Testis (tissue), 3 donors: Measurements from ENCODE around the gene ST6GALNAC6. TPM values are rescaled to one million over a fixed set of nuclear protein-coding genes. Genes with fewer than 3 reads are reported as not detected.
A peak's percentile ranks its signal among the peaks of the same experiment; 100 is the strongest.

Experiments
- DNase-seq: peaks from one replicate; pipeline ENCODE4 v3.0.0-alpha.2; 2019
- H3K27ac ChIP-seq, 2 donors: fragments of 200-600 bp; sonication (generic); one replicate each; pipeline ENCODE4 v1.5.1; 2019
- H3K27me3 ChIP-seq: fragments of 200-600 bp; sonication (generic); one replicate; pipeline ENCODE4 v1.5.1; 2019
- H3K36me3 ChIP-seq: fragments of 200-600 bp; sonication (generic); one replicate; pipeline ENCODE4 v1.5.1; 2017; ENCODE audit warnings: low read depth; ENCODE audit errors: missing control alignments
- H3K4me1 ChIP-seq: fragments of 200-600 bp; sonication (generic); one replicate; pipeline ENCODE4 v1.5.1; 2019
- H3K4me3 ChIP-seq, 2 donors: fragments of 200-600 bp; sonication (generic); one replicate each; pipeline ENCODE4 v1.5.1; 2017 to 2019
- H3K9me3 ChIP-seq: fragments of 200-600 bp; sonication (generic); one replicate; pipeline ENCODE4 v1.5.1; 2017
- POLR2A ChIP-seq: fragments of 450-650 bp; IDR thresholded peaks from one replicate; pipeline ENCODE4 v1.6.1; 2017; ENCODE audit warnings: antibody characterized with exemption, mild to moderate bottlenecking, moderate library complexity
- WGBS, 2 donors: methylation state at CpG; one replicate each; pipeline ENCODE4 v1.1.5; 2018; 5-methylcytosine and 5-hydroxymethylcytosine counted together
- intact Hi-C: fragments of 100-400 bp; cut with DNase I; formaldehyde crosslinking; loops from one replicate; pipeline ENCODE4 v1.15.1; 2023; ENCODE audit warnings: low total_unique reads
- polyA plus RNA-seq: library from polyadenylated mRNA; stranded (reverse); fragments of 350-450 nt; fragmentation: Illumina TruSeq; extraction: RNeasy Lipid Tissue Mini Kit (QIAGEN cat#74804); gene quantifications from one replicate; pipeline ENCODE4 v1.2.3, GENCODE V29; 2014; ENCODE audit warnings: low read depth, low replicate concordance; ENCODE audit not compliant: insufficient read depth
- total RNA-seq, 2 donors: library from RNA; depleted of rRNA; stranded (reverse); fragments of >200 nt; gene quantifications; one replicate each; pipeline ENCODE4 v1.2.3, GENCODE V29; 2016
- TF ChIP-seq, protein P1 (sequence below), 3 experiments: fragments of 450-650 bp in 2 of 3; fragments of 200-600 bp in 1 of 3; sonication (generic) in 1 of 3; IDR thresholded peaks; one replicate each; pipeline ENCODE4 v1.5.1; 2016 to 2019; ENCODE audit warnings: antibody characterized with exemption in 3 of 3, mild to moderate bottlenecking in 2 of 3, moderate library complexity in 1 of 3

ST6GALNAC6 gene
- total and polyA plus RNA-seq, 3 donors from 2014 or later, result 43.0 to 70.3 (median 46.3) TPM

DNA sequence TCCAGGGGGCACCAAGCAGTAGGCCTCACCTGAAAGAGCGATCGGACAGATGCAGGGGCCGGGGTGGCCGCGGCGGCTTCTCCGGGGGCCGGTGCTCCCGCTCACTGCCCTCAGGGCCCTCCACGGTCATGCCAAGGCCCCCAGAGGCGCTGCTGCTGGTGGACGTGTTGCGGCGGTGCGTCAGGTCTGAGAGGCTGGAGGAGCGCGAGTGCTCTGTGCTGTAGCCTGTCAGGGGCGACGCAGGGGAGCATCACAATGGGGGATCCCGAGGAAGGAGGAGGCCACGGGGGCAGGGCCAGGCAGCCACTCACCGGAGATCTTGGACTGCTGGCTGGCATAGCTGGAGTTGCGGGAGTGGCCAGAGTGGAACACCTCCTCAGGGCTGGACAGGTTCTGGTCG is 45.9 kb upstream of the ST6GALNAC6 start:
- Histone ChIP-seq H3K27me3 (no peaks in the 10 kb centered on the region), H3K36me3 (peaks cover 5% of the 10 kb centered on the region), H3K9me3 (no peaks in the 10 kb centered on the region), H3K4me3 (no peak overlapping the region), H3K27ac (peak overlapping the region in 1 of 2 donors; percentile 56), H3K4me1 (peaks cover 53% of the 10 kb centered on the region)
- 90 to 92% methylated on average over 22 to 24 of the region's 24 CpGs for WGBS, 2 donors
- intact Hi-C loops, result loop anchor here (5.0 kb wide), 1 partner anchor 87 kb away; no protein-coding TSS in a partner anchor
- DNase-seq, result no peak
- no peak for TF ChIP-seq POLR2A
- TF ChIP-seq, protein P1, sequence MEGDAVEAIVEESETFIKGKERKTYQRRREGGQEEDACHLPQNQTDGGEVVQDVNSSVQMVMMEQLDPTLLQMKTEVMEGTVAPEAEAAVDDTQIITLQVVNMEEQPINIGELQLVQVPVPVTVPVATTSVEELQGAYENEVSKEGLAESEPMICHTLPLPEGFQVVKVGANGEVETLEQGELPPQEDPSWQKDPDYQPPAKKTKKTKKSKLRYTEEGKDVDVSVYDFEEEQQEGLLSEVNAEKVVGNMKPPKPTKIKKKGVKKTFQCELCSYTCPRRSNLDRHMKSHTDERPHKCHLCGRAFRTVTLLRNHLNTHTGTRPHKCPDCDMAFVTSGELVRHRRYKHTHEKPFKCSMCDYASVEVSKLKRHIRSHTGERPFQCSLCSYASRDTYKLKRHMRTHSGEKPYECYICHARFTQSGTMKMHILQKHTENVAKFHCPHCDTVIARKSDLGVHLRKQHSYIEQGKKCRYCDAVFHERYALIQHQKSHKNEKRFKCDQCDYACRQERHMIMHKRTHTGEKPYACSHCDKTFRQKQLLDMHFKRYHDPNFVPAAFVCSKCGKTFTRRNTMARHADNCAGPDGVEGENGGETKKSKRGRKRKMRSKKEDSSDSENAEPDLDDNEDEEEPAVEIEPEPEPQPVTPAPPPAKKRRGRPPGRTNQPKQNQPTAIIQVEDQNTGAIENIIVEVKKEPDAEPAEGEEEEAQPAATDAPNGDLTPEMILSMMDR (IDR thresholded peaks at IDR 0.05), result no peak

GRCh38 chr9:127944586-127945218 is 45.3 kb upstream of the ST6GALNAC6 start:
- H3K4me1 ChIP-seq, result peaks cover 51% of the 10 kb centered on the region
- TF ChIP-seq POLR2A, result no peak
- TF ChIP-seq, protein P1 (IDR thresholded peaks at IDR 0.05), result no peak
- no peaks in the 10 kb centered on the region for H3K27me3 ChIP-seq
- no peaks in the 10 kb centered on the region for H3K9me3 ChIP-seq
- peaks cover 5% of the 10 kb centered on the region for H3K36me3 ChIP-seq
- no peak overlapping the region for H3K4me3 ChIP-seq
- no peak for DNase-seq
- intact Hi-C loops, result loop anchor here (5.0 kb wide), 2 partner anchors 88 to 173 kb away; no protein-coding TSS in a partner anchor
- WGBS, 2 donors, result 91 to 94% methylated on average over 31 to 38 of the region's 38 CpGs
- no peak overlapping the region for H3K27ac ChIP-seq

DNA sequence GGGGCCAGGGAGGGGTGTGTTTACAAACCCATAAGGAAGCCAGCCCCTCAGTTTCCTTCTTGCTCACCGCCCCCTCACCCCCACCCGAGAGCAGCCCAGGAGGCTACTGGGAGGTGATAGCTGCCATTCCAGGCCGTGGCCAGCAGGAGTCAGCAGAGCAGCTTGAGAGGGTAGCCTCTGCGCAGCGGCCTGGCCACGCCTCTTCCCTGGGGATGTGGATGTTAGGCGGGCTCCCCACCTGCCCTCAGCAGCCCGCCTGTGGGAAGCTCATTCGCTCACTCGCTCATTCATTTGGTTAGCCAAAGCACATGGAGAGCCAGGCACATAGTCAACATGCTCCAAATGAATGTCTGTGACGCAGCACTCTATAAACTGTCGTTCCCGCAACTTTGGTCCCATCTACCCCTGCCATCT is 44.3 kb upstream of the ST6GALNAC6 start:
- H3K27ac ChIP-seq, result no peak overlapping the region
- DNase-seq, result peak; percentile 90
- peaks cover 5% of the 10 kb centered on the region for H3K36me3 ChIP-seq
- H3K27me3 ChIP-seq, result no peaks in the 10 kb centered on the region
- intact Hi-C loops, result loop anchor here (5.0 kb wide), 1 partner anchor 174 kb away; no protein-coding TSS in a partner anchor
- peaks cover 44% of the 10 kb centered on the region for H3K4me1 ChIP-seq
- WGBS, 2 donors, result 46 to 49% methylated on average over 13 of the region's 13 CpGs
- no peak overlapping the region for H3K4me3 ChIP-seq
- TF ChIP-seq, protein P1 (IDR thresholded peaks at IDR 0.05), result peak; percentile 78 to 96 (median 87)
- no peak for TF ChIP-seq POLR2A
- no peaks in the 10 kb centered on the region for H3K9me3 ChIP-seq

- Histone ChIP-seq H3K36me3 (peaks cover 5% of the 10 kb centered on the region), H3K27ac (no peak overlapping the region), H3K9me3 (no peaks in the 10 kb centered on the region), H3K4me1 (peaks cover 44% of the 10 kb centered on the region), H3K27me3 (no peaks in the 10 kb centered on the region), H3K4me3 (no peak overlapping the region)
- intact Hi-C loops, result loop anchor here (5.0 kb wide), 1 partner anchor 174 kb away; no protein-coding TSS in a partner anchor
- WGBS, 2 donors, result 91 to 93% methylated on average over 10 to 14 of the region's 14 CpGs
- DNase-seq, result no peak
- TF ChIP-seq, protein P1 (IDR thresholded peaks at IDR 0.05), result no peak
- no peak for TF ChIP-seq POLR2A
These were observed 43.7 kb upstream of the ST6GALNAC6 start for GRCh38 chr9:127943011-127943662.
